K562 (cell line): ENCODE results near the gene FCSK. TPM values are rescaled to one million over a fixed set of nuclear protein-coding genes. Genes with fewer than 3 reads are reported as not detected.
A peak's percentile ranks its signal among the peaks of the same experiment; 100 is the strongest.

Experiments used
- ATF1 ChIP-seq, 2 experiments: fragments of 450-650 bp in 1 of 2; IDR thresholded peaks; 2 replicates each; pipeline ENCODE4 v1.6.1; 2016; ENCODE audit warnings: missing compliant biosample characterization in 1 of 2, missing genetic modification characterization in 1 of 2
- ATF7 ChIP-seq: fragments of 450-650 bp; IDR thresholded peaks from 2 replicates; pipeline ENCODE4 v1.7.1; 2014; ENCODE audit warnings: mild to moderate bottlenecking, moderate library complexity
- BRCA1 ChIP-seq, 2 experiments: fragments of 450-650 bp in 1 of 2; sonication (generic) in 1 of 2; formaldehyde crosslinking in 1 of 2; IDR thresholded peaks; 2 replicates each; pipeline versions ENCODE4 v1.5.0 to v1.6.1; 2017 to 2020; ENCODE audit warnings: mild to moderate bottlenecking in 1 of 2, missing genetic modification reagents in 1 of 2
- DIDO1 ChIP-seq: fragments of 450-650 bp; IDR thresholded peaks from 2 replicates; pipeline ENCODE4 v1.6.1; 2016; ENCODE audit warnings: low read depth, missing biosample characterization, missing genetic modification characterization
- ELF4 ChIP-seq: fragments of 450-650 bp; formaldehyde crosslinking; IDR thresholded peaks from 2 replicates; pipeline ENCODE4 v1.4.0; 2022; ENCODE audit warnings: missing genetic modification characterization
- HDGF ChIP-seq: fragments of 450-650 bp; IDR thresholded peaks from 2 replicates; pipeline ENCODE4 v1.6.1; 2016
- KLF6 ChIP-seq: fragments of 250-450 bp; sonication (Bioruptor Pico); IDR thresholded peaks from 2 replicates; pipeline ENCODE4 v1.4.0; 2020; ENCODE audit warnings: mild to moderate bottlenecking, moderate library complexity, borderline replicate concordance
- MEF2A ChIP-seq: IDR thresholded peaks from 2 replicates; pipeline ENCODE4 v1.6.1; 2011; ENCODE audit warnings: low read depth, mild to moderate bottlenecking, low read length, moderate library complexity; ENCODE audit not compliant: control insufficient read depth
- NFIC ChIP-seq: fragments of 450-650 bp; IDR thresholded peaks from 2 replicates; pipeline ENCODE4 v1.6.1; 2017; ENCODE audit warnings: mild to moderate bottlenecking, inconsistent platforms
- NONO ChIP-seq, 2 experiments: fragments of 200-400 bp in 1 of 2; fragments of 450-650 bp in 1 of 2; formaldehyde crosslinking in 1 of 2; IDR thresholded peaks; 2 replicates each; pipeline ENCODE4 v1.6.1; 2017; ENCODE audit warnings: low read depth in 2 of 2, mild to moderate bottlenecking in 2 of 2, moderate library complexity in 2 of 2, low read length in 1 of 2
- PHB2 ChIP-seq: fragments of 450-650 bp; IDR thresholded peaks from 2 replicates; pipeline ENCODE4 v1.6.1; 2017; ENCODE audit warnings: low read depth
- PHF20 ChIP-seq: fragments of 450-650 bp; IDR thresholded peaks from 2 replicates; pipeline ENCODE4 v1.6.1; 2018; ENCODE audit not compliant: partially characterized antibody
- RB1 ChIP-seq: fragments of 450-650 bp; IDR thresholded peaks from 2 replicates; pipeline ENCODE4 v1.6.1; 2017; ENCODE audit warnings: low read depth, mild to moderate bottlenecking
- RBM39 ChIP-seq: fragments of 200-400 bp; formaldehyde crosslinking; optimal IDR thresholded peaks from 2 replicates; pipeline ENCODE3; 2018; ENCODE audit warnings: low read depth, low read length
- RFX5 ChIP-seq: IDR thresholded peaks from 2 replicates; pipeline ENCODE4 v1.6.1; 2011; ENCODE audit warnings: low read depth, mild to moderate bottlenecking, improper control_type of control experiment, low read length
- ZNF639 ChIP-seq, 2 experiments: fragments of 200-800 bp in 1 of 2; sonication (Bioruptor generic) in 1 of 2; sonication (generic) in 1 of 2; formaldehyde crosslinking in 1 of 2; IDR thresholded peaks in 1 of 2; conservative IDR thresholded peaks in 1 of 2; 2 replicates each; pipeline versions ENCODE4 v1.5.0 to v1.6.1; 2016 to 2020; ENCODE audit warnings: missing compliant biosample characterization in 1 of 2, missing genetic modification characterization in 1 of 2, missing genetic modification reagents in 1 of 2
- polyA plus RNA-seq, 8 experiments: library from polyadenylated mRNA; depleted of rRNA in 4 of 8; stranded (reverse) in 5 of 8; unstranded in 3 of 8; fragments of >200 nt; fragmentation: Nextera tagmentation in 2 of 8; fragmentation: Illumina TruSeq in 1 of 8; extraction: Ambion mirVana in 2 of 8; extraction: Trizol in 1 of 8; gene quantifications; 2 replicates each; pipeline versions ENCODE4 v1.2.1 to v1.2.3, GENCODE V29; 2011 to 2014; ENCODE audit warnings: inconsistent platforms in 1 of 8, missing spikeins in 1 of 8
- total RNA-seq, 7 experiments: library from RNA; depleted of rRNA in 6 of 7; stranded (reverse); fragments of >200 nt in 6 of 7; fragmentation: Illumina TruSeq in 2 of 7; extraction: Trizol in 2 of 7; gene quantifications; 2 replicates each; pipeline versions ENCODE4 v1.2.1 to v1.2.3, GENCODE V29; 2011 to 2021; ENCODE audit warnings: low replicate concordance in 1 of 7
- TF ChIP-seq, protein P1 (sequence below), 2 experiments: fragments of 450-650 bp in 1 of 2; IDR thresholded peaks; 2 replicates each; pipeline ENCODE4 v1.6.1; 2011 to 2017; ENCODE audit warnings: low read depth in 2 of 2, antibody characterized with exemption in 1 of 2, borderline replicate concordance in 1 of 2, low read length in 1 of 2, mild to moderate bottlenecking in 1 of 2, mixed read lengths in 1 of 2; ENCODE audit not compliant: control insufficient read depth in 1 of 2

FCSK gene
- total and polyA plus RNA-seq, 9 of the 15 experiments (the other 6 are each of a cell fraction or from before 2014, with no cell fraction given): 0.92 to 18.6 (median 8.3) TPM

- no peak for TF ChIP-seq BRCA1 (IDR thresholded peaks at IDR 0.05)
- no peak for TF ChIP-seq BRCA1 (CRISPR knock-in tag; IDR thresholded peaks at IDR 0.05)
- no peak for TF ChIP-seq NONO (IDR thresholded peaks at IDR 0.05; ENCODE audit: low read depth in 2 of 2, low read length in 1 of 2)
- peak; percentile 31 for TF ChIP-seq PHF20
- peak; percentile 53; the same call in 1 of the 2 replicates for TF ChIP-seq ATF7
- no peak for TF ChIP-seq PHB2
- no peak for TF ChIP-seq MEF2A
- TF ChIP-seq DIDO1 (tag): peak; percentile 84; the same call in 1 of the 2 replicates
- TF ChIP-seq RB1: peak; percentile 76
- TF ChIP-seq, protein P1, sequence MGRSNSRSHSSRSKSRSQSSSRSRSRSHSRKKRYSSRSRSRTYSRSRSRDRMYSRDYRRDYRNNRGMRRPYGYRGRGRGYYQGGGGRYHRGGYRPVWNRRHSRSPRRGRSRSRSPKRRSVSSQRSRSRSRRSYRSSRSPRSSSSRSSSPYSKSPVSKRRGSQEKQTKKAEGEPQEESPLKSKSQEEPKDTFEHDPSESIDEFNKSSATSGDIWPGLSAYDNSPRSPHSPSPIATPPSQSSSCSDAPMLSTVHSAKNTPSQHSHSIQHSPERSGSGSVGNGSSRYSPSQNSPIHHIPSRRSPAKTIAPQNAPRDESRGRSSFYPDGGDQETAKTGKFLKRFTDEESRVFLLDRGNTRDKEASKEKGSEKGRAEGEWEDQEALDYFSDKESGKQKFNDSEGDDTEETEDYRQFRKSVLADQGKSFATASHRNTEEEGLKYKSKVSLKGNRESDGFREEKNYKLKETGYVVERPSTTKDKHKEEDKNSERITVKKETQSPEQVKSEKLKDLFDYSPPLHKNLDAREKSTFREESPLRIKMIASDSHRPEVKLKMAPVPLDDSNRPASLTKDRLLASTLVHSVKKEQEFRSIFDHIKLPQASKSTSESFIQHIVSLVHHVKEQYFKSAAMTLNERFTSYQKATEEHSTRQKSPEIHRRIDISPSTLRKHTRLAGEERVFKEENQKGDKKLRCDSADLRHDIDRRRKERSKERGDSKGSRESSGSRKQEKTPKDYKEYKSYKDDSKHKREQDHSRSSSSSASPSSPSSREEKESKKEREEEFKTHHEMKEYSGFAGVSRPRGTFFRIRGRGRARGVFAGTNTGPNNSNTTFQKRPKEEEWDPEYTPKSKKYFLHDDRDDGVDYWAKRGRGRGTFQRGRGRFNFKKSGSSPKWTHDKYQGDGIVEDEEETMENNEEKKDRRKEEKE (IDR thresholded peaks at IDR 0.05; ENCODE audit: borderline replicate concordance in 1 of 2, control insufficient read depth in 1 of 2, low read depth in 2 of 2, low read length in 1 of 2): peak in 1 of 2 experiments; percentile 76; a peak in 2 of 4 replicates
- TF ChIP-seq ELF4: peak; percentile 88
- no peak for TF ChIP-seq HDGF
- peak; percentile 64 for TF ChIP-seq NFIC
- TF ChIP-seq ZNF639 (CRISPR knock-in tag; conservative IDR thresholded peaks at IDR 0.05 in 1 of 2, IDR thresholded peaks at IDR 0.05 in 1 of 2): peak in 1 of 2 experiments; percentile 97; a peak in 2 of 4 replicates
- TF ChIP-seq RFX5: no peak
- TF ChIP-seq ATF1 (CRISPR knock-in tag; IDR thresholded peaks at IDR 0.05): no peak
- TF ChIP-seq ATF1 (tag; IDR thresholded peaks at IDR 0.05): peak; percentile 82
- peak; percentile 95 for TF ChIP-seq KLF6 (CRISPR knock-in tag)
- no peak for TF ChIP-seq RBM39
Observed at GRCh38 chr16:70438969-70439862, 15.2 kb upstream of the FCSK start, which contains the start of gene ST3GAL2 (continued).
